Esophagus muscularis mucosa (tissue), 3 donors: ENCODE results near the gene RER1.

ENCODE experiments used
- CTCF ChIP-seq, 3 experiments: fragments of 200-600 bp in 2 of 3; fragments of 450-650 bp in 1 of 3; sonication (generic) in 2 of 3; IDR thresholded peaks; one replicate each; pipeline ENCODE4 v1.5.1; 2017 to 2019; ENCODE audit warnings: antibody characterized with exemption in 3 of 3, mild to moderate bottlenecking in 2 of 3, moderate library complexity in 1 of 3
- POLR2AphosphoS5 ChIP-seq, 2 donors: sonication (generic); formaldehyde crosslinking; IDR thresholded peaks; one replicate each; pipeline ENCODE4 v1.6.1; 2017; ENCODE audit warnings: antibody characterized with exemption in 2 of 2

- TF ChIP-seq POLR2AphosphoS5 (IDR thresholded peaks at IDR 0.05), result no peak
- TF ChIP-seq CTCF (IDR thresholded peaks at IDR 0.05), result no peak
Observed at GRCh38 chr1:2441746-2442145, 50.1 kb downstream of the RER1 start.
